HCT116 (cell line): ENCODE measurements around the gene CLTC. TPM values are rescaled to one million over a fixed set of nuclear protein-coding genes. Genes with fewer than 3 reads are reported as not detected.

Source experiments
- ATAC-seq: fragments of 200-7000 bp; cut with Tn5 transposase; 2 replicates; pipeline ENCODE4 v1.9.1; 2020; ENCODE audit warnings: mild to moderate bottlenecking, moderate library complexity
- BruUV-seq: library from RNA; stranded (reverse); fragments of 400-500 nt; replicated peaks from 2 replicates; lab custom pipeline; 2021; lab: Mats Ljungman, UMichigan
- CTCF ChIA-PET: fragments of 300-600 bp; sonication (Branson Sonifier 250); formaldehyde crosslinking; loops from one replicate; lab custom pipeline; 2021; ENCODE audit warnings: antibody characterized with exemption; lab: Charles Lee
- POLR2A ChIA-PET: fragments of 300-600, 350-600 bp; sonication (Branson Sonifier 250); formaldehyde crosslinking; loops from one replicate; lab custom pipeline; 2021; ENCODE audit warnings: antibody characterized with exemption; lab: Charles Lee
- RAD21 ChIA-PET, 2 experiments: fragments of 300-600 bp; sonication (Branson Sonifier 250); formaldehyde crosslinking; loops; one replicate each; lab custom pipeline; 2023; ENCODE audit warnings: low total read pairs in 2 of 2; ENCODE audit not compliant: uncharacterized antibody in 2 of 2, unreplicated experiment in 2 of 2, low non-redundant PET in 1 of 2; lab: Charles Lee
- DNase-seq: peaks from one replicate; pipeline ENCODE4 v3.0.0-alpha.2; 2010; ENCODE audit warnings: low read depth, low spot score
- H2AFZ ChIP-seq: fragments of 200-600 bp; shearing (Covaris generic), sonication (generic); 2 replicates; pipeline ENCODE4 v1.6.1; 2017; ENCODE audit warnings: low read depth, mixed run types, mixed read lengths, antibody characterized with exemption, low read length; ENCODE audit not compliant: poor library complexity, severe bottlenecking
- H3K27ac ChIP-seq: 2 replicates; pipeline ENCODE4 v1.5.1; 2012; ENCODE audit warnings: low read depth, low read length
- H3K27me3 ChIP-seq: fragments of 200-600 bp; sonication (generic); 2 replicates; pipeline ENCODE4 v1.6.1; 2016; ENCODE audit warnings: mixed run types, low read length, mixed read lengths; ENCODE audit not compliant: insufficient read depth
- H3K36me3 ChIP-seq, 2 experiments: fragments of 200-500 bp in 1 of 2; fragments of 200-600 bp in 1 of 2; sonication (Bioruptor generic) in 1 of 2; sonication (generic) in 1 of 2; 2 replicates each; pipeline versions ENCODE4 v1.5.1 to v1.6.1; 2014 to 2016; ENCODE audit warnings: low read length in 2 of 2, inconsistent platforms in 1 of 2, mixed read lengths in 1 of 2, mixed run types in 1 of 2; ENCODE audit not compliant: insufficient read depth in 2 of 2, control insufficient read depth in 1 of 2
- H3K4me1 ChIP-seq, 2 experiments: fragments of 200-600 bp in 1 of 2; sonication (generic) in 1 of 2; 2 replicates each; pipeline versions ENCODE4 v1.5.1 to v1.6.1; 2012 to 2017; ENCODE audit warnings: low read length in 2 of 2, inconsistent platforms in 1 of 2, mild to moderate bottlenecking in 1 of 2, mixed read lengths in 1 of 2, mixed run types in 1 of 2, moderate library complexity in 1 of 2; ENCODE audit not compliant: insufficient read depth in 2 of 2, control insufficient read depth in 1 of 2
- H3K4me2 ChIP-seq: fragments of 200-600 bp; sonication (generic); 2 replicates; pipeline ENCODE4 v1.6.1; 2017; ENCODE audit warnings: mixed run types, low read length, mixed read lengths
- H3K4me3 ChIP-seq, 2 experiments: fragments of 200-600 bp in 1 of 2; sonication (generic) in 1 of 2; replicated peaks in 1 of 2; 2 replicates each; pipeline ENCODE4 v1.5.1; 2011 to 2016; ENCODE audit warnings: low read length in 2 of 2, control low read depth in 1 of 2, low read depth in 1 of 2, mild to moderate bottlenecking in 1 of 2, mixed read lengths in 1 of 2, mixed run types in 1 of 2
- H3K79me2 ChIP-seq: fragments of 200-600 bp; sonication (generic); 2 replicates; pipeline ENCODE4 v1.6.1; 2017; ENCODE audit warnings: mild to moderate bottlenecking, mixed run types, low read length, moderate library complexity, mixed read lengths; ENCODE audit not compliant: insufficient read depth
- H3K9ac ChIP-seq: fragments of 200-600 bp; sonication (generic); 2 replicates; pipeline ENCODE4 v1.6.1; 2016; ENCODE audit warnings: low read length, mixed read lengths
- H3K9me2 ChIP-seq: fragments of 200-600 bp; sonication (generic), shearing (Covaris generic); 2 replicates; pipeline ENCODE4 v1.6.1; 2017; ENCODE audit warnings: mixed run types, mild to moderate bottlenecking, moderate library complexity; ENCODE audit not compliant: insufficient read depth
- H3K9me3 ChIP-seq, 2 experiments: fragments of 200-500 bp in 1 of 2; fragments of 200-600 bp in 1 of 2; sonication (Bioruptor generic) in 1 of 2; sonication (generic) in 1 of 2; 2 replicates each; pipeline ENCODE4 v1.6.1; 2014 to 2017; ENCODE audit warnings: low read length in 2 of 2, mixed read lengths in 2 of 2, inconsistent platforms in 1 of 2, low read depth in 1 of 2, mild to moderate bottlenecking in 1 of 2, mixed run types in 1 of 2, moderate library complexity in 1 of 2; ENCODE audit not compliant: control insufficient read depth in 1 of 2, insufficient read depth in 1 of 2
- H4K20me1 ChIP-seq: fragments of 200-600 bp; sonication (generic), shearing (Covaris generic); 2 replicates; pipeline ENCODE4 v1.6.1; 2017; ENCODE audit warnings: mixed run types, mild to moderate bottlenecking, moderate library complexity; ENCODE audit not compliant: insufficient read depth
- EGR1 ChIP-seq: IDR thresholded peaks from 2 replicates; pipeline ENCODE4 v1.6.1; 2012; ENCODE audit warnings: low read depth
- FOSL1 ChIP-seq: IDR thresholded peaks from 2 replicates; pipeline ENCODE4 v1.6.1; 2012; ENCODE audit warnings: low read depth
- JUND ChIP-seq: IDR thresholded peaks from 2 replicates; pipeline ENCODE4 v1.6.1; 2012
- POLR2A ChIP-seq: IDR thresholded peaks from 2 replicates; pipeline ENCODE4 v1.7.0; 2011; ENCODE audit warnings: borderline replicate concordance; ENCODE audit not compliant: insufficient read depth, insufficient read length; ENCODE audit errors: extremely low read depth
- POLR2AphosphoS5 ChIP-seq: IDR thresholded peaks from 2 replicates; pipeline ENCODE4 v1.6.1; 2011; ENCODE audit warnings: mild to moderate bottlenecking, low read depth, low read length, moderate library complexity
- RAD21 ChIP-seq: IDR thresholded peaks from 2 replicates; pipeline ENCODE4 v1.6.1; 2012; ENCODE audit warnings: low read depth, mild to moderate bottlenecking
- SP1 ChIP-seq: IDR thresholded peaks from 2 replicates; pipeline ENCODE4 v1.6.1; 2012; ENCODE audit warnings: low read depth
- TCF7L2 ChIP-seq: IDR thresholded peaks from 2 replicates; pipeline ENCODE4 v1.7.0; 2011; ENCODE audit warnings: borderline replicate concordance, inconsistent platforms; ENCODE audit not compliant: insufficient read depth, insufficient read length; ENCODE audit errors: extremely low read depth
- intact Hi-C: fragments of 100-400 bp; cut with micrococcal nuclease; formaldehyde crosslinking; loops from 2 replicates; pipeline ENCODE4 v1.10.0; 2022
- total RNA-seq: library from RNA; stranded (reverse); gene quantifications from one replicate; pipeline ENCODE4 v1.2.1, GENCODE V29; 2021; ENCODE audit not compliant: unreplicated experiment
- TF ChIP-seq, protein P1 (sequence below): IDR thresholded peaks from 2 replicates; pipeline ENCODE4 v1.6.1; 2012
- TF ChIP-seq, protein P2 (sequence below): IDR thresholded peaks from 2 replicates; pipeline ENCODE4 v1.6.1; 2011; ENCODE audit warnings: mild to moderate bottlenecking, low read length, moderate library complexity; ENCODE audit not compliant: insufficient replicate concordance; ENCODE audit errors: extremely low read depth
- TF ChIP-seq, protein P3 (sequence below), 3 experiments: fragments of 200-600 bp in 1 of 3; sonication (generic) in 1 of 3; IDR thresholded peaks in 2 of 3; conservative IDR thresholded peaks in 1 of 3; 2 replicates each; pipeline ENCODE4 v1.5.1; 2012 to 2017; ENCODE audit warnings: low read depth in 2 of 3, low read length in 2 of 3, antibody characterized with exemption in 1 of 3, borderline replicate concordance in 1 of 3, control low read depth in 1 of 3, mild to moderate bottlenecking in 1 of 3, mixed read lengths in 1 of 3, mixed run types in 1 of 3, moderate library complexity in 1 of 3; ENCODE audit not compliant: insufficient read depth in 1 of 3

Gene CLTC
- total RNA-seq, 1 experiment from 2014 or later, result 351 TPM

DNA sequence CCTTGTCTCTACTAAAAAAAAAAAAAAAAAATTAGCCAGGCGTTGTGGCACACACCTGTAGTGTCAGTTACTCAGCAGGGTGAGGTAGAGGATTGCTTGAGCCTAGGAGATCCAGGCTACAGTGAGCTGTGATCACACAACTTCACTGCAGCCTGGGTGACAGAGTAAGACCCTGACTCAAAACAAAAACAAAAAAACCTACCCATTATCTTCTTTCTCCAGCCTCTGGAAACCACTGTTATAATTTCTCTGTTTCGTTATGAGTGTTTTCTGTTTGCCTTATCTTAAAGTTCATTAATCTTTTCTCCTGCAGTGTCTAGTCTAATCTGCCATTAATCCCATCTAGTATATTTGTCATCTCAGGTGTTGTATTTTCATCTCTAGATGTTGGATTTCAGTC lies 18.6 kb upstream of the CLTC start:
- intact Hi-C loops, result no loop called here
- no peak for ATAC-seq
- H3K79me2 ChIP-seq, result no peaks in the 10 kb centered on the region

More for the DNA sequence above, 18.6 kb upstream of the CLTC start:
- H3K4me1 ChIP-seq, result no peaks in the 10 kb centered on the region
- POLR2A ChIA-PET, result no interaction called here
- H4K20me1 ChIP-seq, result no peaks in the 10 kb centered on the region
- H2AFZ ChIP-seq, result no peak overlapping the region
- no peak overlapping the region for H3K4me3 ChIP-seq
- no peak overlapping the region for H3K27ac ChIP-seq
- no peak overlapping the region for H3K4me2 ChIP-seq
- H3K9ac ChIP-seq, result no peak overlapping the region
- DNase-seq, result no peak
- peaks cover 0 to 35% of the 10 kb centered on the region in 2 experiments; a peak in 2 of 4 replicates for H3K36me3 ChIP-seq
- no TSS peak for BruUV-seq
- RAD21 ChIA-PET, result no interaction called here
- no peaks in the 10 kb centered on the region for H3K27me3 ChIP-seq
- CTCF ChIA-PET, result no interaction called here
- TF ChIP-seq, protein P1, sequence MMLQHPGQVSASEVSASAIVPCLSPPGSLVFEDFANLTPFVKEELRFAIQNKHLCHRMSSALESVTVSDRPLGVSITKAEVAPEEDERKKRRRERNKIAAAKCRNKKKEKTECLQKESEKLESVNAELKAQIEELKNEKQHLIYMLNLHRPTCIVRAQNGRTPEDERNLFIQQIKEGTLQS, result no peak
- no peak for TF ChIP-seq TCF7L2
- TF ChIP-seq EGR1, result no peak
- TF ChIP-seq, protein P2, sequence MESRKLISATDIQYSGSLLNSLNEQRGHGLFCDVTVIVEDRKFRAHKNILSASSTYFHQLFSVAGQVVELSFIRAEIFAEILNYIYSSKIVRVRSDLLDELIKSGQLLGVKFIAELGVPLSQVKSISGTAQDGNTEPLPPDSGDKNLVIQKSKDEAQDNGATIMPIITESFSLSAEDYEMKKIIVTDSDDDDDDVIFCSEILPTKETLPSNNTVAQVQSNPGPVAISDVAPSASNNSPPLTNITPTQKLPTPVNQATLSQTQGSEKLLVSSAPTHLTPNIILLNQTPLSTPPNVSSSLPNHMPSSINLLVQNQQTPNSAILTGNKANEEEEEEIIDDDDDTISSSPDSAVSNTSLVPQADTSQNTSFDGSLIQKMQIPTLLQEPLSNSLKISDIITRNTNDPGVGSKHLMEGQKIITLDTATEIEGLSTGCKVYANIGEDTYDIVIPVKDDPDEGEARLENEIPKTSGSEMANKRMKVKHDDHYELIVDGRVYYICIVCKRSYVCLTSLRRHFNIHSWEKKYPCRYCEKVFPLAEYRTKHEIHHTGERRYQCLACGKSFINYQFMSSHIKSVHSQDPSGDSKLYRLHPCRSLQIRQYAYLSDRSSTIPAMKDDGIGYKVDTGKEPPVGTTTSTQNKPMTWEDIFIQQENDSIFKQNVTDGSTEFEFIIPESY, result no peak
- TF ChIP-seq FOSL1, result no peak
- TF ChIP-seq RAD21, result no peak
- no peak for TF ChIP-seq POLR2A
- TF ChIP-seq JUND, result no peak
- no peak for TF ChIP-seq POLR2AphosphoS5
- TF ChIP-seq, protein P3, sequence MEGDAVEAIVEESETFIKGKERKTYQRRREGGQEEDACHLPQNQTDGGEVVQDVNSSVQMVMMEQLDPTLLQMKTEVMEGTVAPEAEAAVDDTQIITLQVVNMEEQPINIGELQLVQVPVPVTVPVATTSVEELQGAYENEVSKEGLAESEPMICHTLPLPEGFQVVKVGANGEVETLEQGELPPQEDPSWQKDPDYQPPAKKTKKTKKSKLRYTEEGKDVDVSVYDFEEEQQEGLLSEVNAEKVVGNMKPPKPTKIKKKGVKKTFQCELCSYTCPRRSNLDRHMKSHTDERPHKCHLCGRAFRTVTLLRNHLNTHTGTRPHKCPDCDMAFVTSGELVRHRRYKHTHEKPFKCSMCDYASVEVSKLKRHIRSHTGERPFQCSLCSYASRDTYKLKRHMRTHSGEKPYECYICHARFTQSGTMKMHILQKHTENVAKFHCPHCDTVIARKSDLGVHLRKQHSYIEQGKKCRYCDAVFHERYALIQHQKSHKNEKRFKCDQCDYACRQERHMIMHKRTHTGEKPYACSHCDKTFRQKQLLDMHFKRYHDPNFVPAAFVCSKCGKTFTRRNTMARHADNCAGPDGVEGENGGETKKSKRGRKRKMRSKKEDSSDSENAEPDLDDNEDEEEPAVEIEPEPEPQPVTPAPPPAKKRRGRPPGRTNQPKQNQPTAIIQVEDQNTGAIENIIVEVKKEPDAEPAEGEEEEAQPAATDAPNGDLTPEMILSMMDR (IDR thresholded peaks at IDR 0.05 in 2 of 3, conservative IDR thresholded peaks at IDR 0.05 in 1 of 3; ENCODE audit: borderline replicate concordance in 1 of 3, insufficient read depth in 1 of 3, low read depth in 2 of 3, low read length in 2 of 3), result no peak
- TF ChIP-seq SP1, result no peak
- no peaks in the 10 kb centered on the region for H3K9me3 ChIP-seq
- H3K9me2 ChIP-seq, result no peaks in the 10 kb centered on the region
